ENCODE results near the gene THSD8.

DNA sequence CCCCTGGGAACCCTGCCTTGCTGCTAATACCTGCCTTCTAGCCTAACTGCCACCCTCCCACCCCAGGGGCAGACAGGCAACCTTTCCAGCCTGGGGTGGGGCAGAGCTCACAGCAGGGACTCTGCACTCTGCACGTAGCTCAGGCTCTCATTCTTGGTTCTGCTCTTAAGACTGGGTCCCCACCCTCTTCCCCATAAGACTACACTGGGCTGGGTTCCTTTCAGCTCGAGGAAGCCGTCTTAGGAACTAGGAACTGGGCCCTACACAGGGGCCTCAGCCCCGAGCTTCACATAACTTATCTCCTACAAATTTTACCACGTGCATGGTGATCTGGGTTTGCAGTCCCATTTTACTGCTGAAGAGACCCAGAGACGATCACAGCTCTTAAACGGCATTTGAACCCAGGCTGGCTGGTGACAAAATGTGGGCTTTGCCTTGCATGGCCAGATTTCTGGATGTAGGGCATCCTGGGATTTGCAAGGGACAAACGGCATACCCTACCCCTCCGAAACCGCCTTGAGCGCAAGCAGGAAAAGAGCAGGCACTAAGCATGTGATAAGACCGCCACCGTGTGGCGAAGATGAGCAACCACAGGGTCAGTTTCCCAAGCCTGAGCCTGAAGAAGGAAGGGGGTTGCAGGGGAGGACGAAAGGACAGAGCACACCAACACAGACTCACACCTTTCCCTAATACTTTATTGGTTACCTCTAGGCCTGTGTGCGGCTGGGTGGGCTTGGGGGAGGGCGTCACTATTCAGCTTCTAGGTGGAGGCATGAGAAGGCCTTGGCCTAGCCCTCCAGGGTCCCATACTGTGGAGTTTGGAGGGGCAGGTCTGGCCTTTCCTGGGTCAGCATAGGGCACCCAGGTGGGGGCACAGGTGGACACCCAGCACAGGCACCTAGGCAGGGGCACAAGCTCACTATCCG is 5.5 kb upstream of the THSD8 start:
- no peak for TF ChIP-seq GATA2 (IDR thresholded peaks at IDR 0.05; ENCODE audit: low read depth, low read length)
- no peak for TF ChIP-seq GATA3 (IDR thresholded peaks at IDR 0.05; ENCODE audit: low read depth, low read length)
